IMR-90 (cell line): ENCODE measurements around the gene INAVA. TPM values are rescaled to one million over a fixed set of nuclear protein-coding genes. Genes with fewer than 3 reads are reported as not detected.

ENCODE experiments used
- ATAC-seq: fragments of 200-7000 bp; cut with Tn5 transposase; 2 replicates; pipeline ENCODE4 v1.9.1; 2020; ENCODE audit warnings: low read depth, mild to moderate bottlenecking, moderate library complexity
- BruUV-seq: library from RNA; stranded (reverse); fragments of 400-500 nt; replicated peaks from 2 replicates; lab custom pipeline; 2021; lab: Mats Ljungman, UMichigan
- CTCF ChIA-PET: fragments of 300-600 bp; formaldehyde crosslinking; extraction: SDS; loops from one replicate; lab custom pipeline; 2021; ENCODE audit warnings: antibody characterized with exemption; lab: Yijun Ruan, JAX
- POLR2A ChIA-PET: fragments of 300-600 bp; sonication (Branson Sonifier 250); formaldehyde crosslinking; loops from one replicate; lab custom pipeline; 2022; ENCODE audit warnings: antibody characterized with exemption; ENCODE audit not compliant: unreplicated experiment; lab: Charles Lee
- DNase-seq: peaks from one replicate; pipeline ENCODE4 v3.0.0; 2013
- H2AFZ ChIP-seq: replicated peaks from 2 replicates; pipeline ENCODE3; 2013; ENCODE audit warnings: low read length, mild to moderate bottlenecking; ENCODE audit not compliant: poor library complexity
- H2AK5ac ChIP-seq: 2 replicates; pipeline ENCODE4 v1.6.1; 2013; ENCODE audit warnings: low read depth, low read length, inconsistent platforms
- H2AK9ac ChIP-seq: replicated peaks from 2 replicates; pipeline ENCODE3; 2013; ENCODE audit warnings: mild to moderate bottlenecking, low read depth, low read length, moderate library complexity; ENCODE audit not compliant: poor library complexity
- H2BK120ac ChIP-seq: 2 replicates; pipeline ENCODE4 v1.6.1; 2013; ENCODE audit warnings: low read depth, low read length, inconsistent platforms
- H2BK15ac ChIP-seq: 3 replicates; pipeline ENCODE4 v1.6.1; 2013; ENCODE audit warnings: low read depth, low read length, inconsistent platforms
- H2BK20ac ChIP-seq: 2 replicates; pipeline ENCODE4 v1.6.1; 2013; ENCODE audit warnings: low read depth, mild to moderate bottlenecking, inconsistent platforms, low read length, moderate library complexity
- H2BK5ac ChIP-seq: 2 replicates; pipeline ENCODE4 v1.6.1; 2013; ENCODE audit warnings: mild to moderate bottlenecking, low read depth, low read length, inconsistent platforms; ENCODE audit not compliant: poor library complexity, severe bottlenecking
- H3K14ac ChIP-seq: replicated peaks from 2 replicates; pipeline ENCODE4 v1.6.1; 2013; ENCODE audit warnings: low read depth, low read length, inconsistent platforms
- H3K18ac ChIP-seq: 2 replicates; pipeline ENCODE4 v1.6.1; 2013; ENCODE audit warnings: low read depth, low read length, control low read depth
- H3K23ac ChIP-seq: 2 replicates; pipeline ENCODE4 v1.6.1; 2013; ENCODE audit warnings: low read depth, low read length, inconsistent platforms
- H3K27ac ChIP-seq: 2 replicates; pipeline ENCODE4 v1.5.1; 2013; ENCODE audit warnings: mild to moderate bottlenecking, control low read depth, low read length; ENCODE audit not compliant: insufficient read depth
- H3K27me3 ChIP-seq: 2 replicates; pipeline ENCODE4 v1.6.1; 2013; ENCODE audit warnings: low read length; ENCODE audit not compliant: control insufficient read depth, insufficient read depth
- H3K36me3 ChIP-seq: 2 replicates; pipeline ENCODE4 v1.6.1; 2013; ENCODE audit warnings: low read length, mixed read lengths; ENCODE audit not compliant: control insufficient read depth, insufficient read depth
- H3K4ac ChIP-seq: 2 replicates; pipeline ENCODE4 v1.6.1; 2013; ENCODE audit warnings: low read depth, low read length, inconsistent platforms
- H3K4me1 ChIP-seq: 2 replicates; pipeline ENCODE4 v1.6.1; 2013; ENCODE audit warnings: low read length, mixed read lengths; ENCODE audit not compliant: control insufficient read depth, insufficient read depth
- H3K4me2 ChIP-seq: 2 replicates; pipeline ENCODE4 v1.6.1; 2013; ENCODE audit warnings: low read depth, mild to moderate bottlenecking, control low read depth, low read length, moderate library complexity
- H3K4me3 ChIP-seq: 2 replicates; pipeline ENCODE4 v1.5.1; 2013; ENCODE audit warnings: low read depth, mild to moderate bottlenecking, control low read depth, low read length, moderate library complexity; ENCODE audit not compliant: insufficient read depth
- H3K56ac ChIP-seq: 2 replicates; pipeline ENCODE4 v1.6.1; 2013; ENCODE audit warnings: low read length, inconsistent platforms; ENCODE audit not compliant: insufficient read depth; ENCODE audit errors: extremely low read depth
- H3K79me1 ChIP-seq, 2 experiments: 2 replicates each; pipeline ENCODE4 v1.6.1; 2013; ENCODE audit warnings: low read length in 2 of 2, inconsistent platforms in 1 of 2, low read depth in 1 of 2
- H3K9ac ChIP-seq: 2 replicates; pipeline ENCODE4 v1.6.1; 2013; ENCODE audit warnings: low read depth, low read length, control low read depth
- H3K9me1 ChIP-seq: 2 replicates; pipeline ENCODE4 v1.6.1; 2013; ENCODE audit warnings: low read length, inconsistent platforms; ENCODE audit not compliant: insufficient read depth
- H3K9me3 ChIP-seq: 2 replicates; pipeline ENCODE4 v1.6.1; 2013; ENCODE audit warnings: low read length; ENCODE audit not compliant: control insufficient read depth, insufficient read depth
- H4K20me1 ChIP-seq: 2 replicates; pipeline ENCODE4 v1.6.1; 2013; ENCODE audit warnings: low read length, inconsistent platforms; ENCODE audit not compliant: insufficient read depth
- H4K5ac ChIP-seq: 2 replicates; pipeline ENCODE4 v1.6.1; 2013; ENCODE audit warnings: mild to moderate bottlenecking, low read depth, low read length, control low read depth
- H4K8ac ChIP-seq, 2 experiments: 2 replicates each; pipeline ENCODE4 v1.6.1; 2013; ENCODE audit warnings: low read depth in 2 of 2, low read length in 2 of 2, control low read depth in 1 of 2, inconsistent platforms in 1 of 2
- H4K91ac ChIP-seq: 2 replicates; pipeline ENCODE4 v1.6.1; 2013; ENCODE audit warnings: low read depth, low read length, inconsistent platforms; ENCODE audit not compliant: insufficient read depth
- BHLHE40 ChIP-seq: fragments of 150-350 bp; IDR thresholded peaks from 2 replicates; pipeline ENCODE4 v1.6.1; 2016; ENCODE audit warnings: mild to moderate bottlenecking, low read depth, low read length
- CEBPB ChIP-seq: IDR thresholded peaks from 2 replicates; pipeline ENCODE4 v1.6.1; 2012; ENCODE audit warnings: low read depth, low read length, improper control_type of control experiment
- CHD1 ChIP-seq: IDR thresholded peaks from 2 replicates; pipeline ENCODE4 v1.6.1; 2012; ENCODE audit warnings: low read depth, low read length, improper control_type of control experiment
- FOS ChIP-seq: fragments of 150-350 bp; IDR thresholded peaks from 2 replicates; pipeline ENCODE4 v1.6.1; 2016; ENCODE audit warnings: low read depth, low read length
- MAFK ChIP-seq: IDR thresholded peaks from 2 replicates; pipeline ENCODE4 v1.6.1; 2012; ENCODE audit warnings: low read depth, low read length, improper control_type of control experiment
- MAZ ChIP-seq: IDR thresholded peaks from 2 replicates; pipeline ENCODE4 v1.6.1; 2012; ENCODE audit warnings: low read depth, mild to moderate bottlenecking, low read length, improper control_type of control experiment, moderate library complexity, borderline replicate concordance
- MXI1 ChIP-seq: IDR thresholded peaks from 2 replicates; pipeline ENCODE4 v1.6.1; 2012; ENCODE audit warnings: low read depth, mild to moderate bottlenecking, low read length, moderate library complexity, borderline replicate concordance
- NFE2L2 ChIP-seq: fragments of 150-350 bp; IDR thresholded peaks from 2 replicates; pipeline ENCODE4 v1.6.1; 2016; ENCODE audit warnings: low read depth, mild to moderate bottlenecking, low read length
- POLR2A ChIP-seq: IDR thresholded peaks from 2 replicates; pipeline ENCODE4 v1.6.1; 2012; ENCODE audit warnings: mild to moderate bottlenecking, low read depth, low read length
- RAD21 ChIP-seq: IDR thresholded peaks from 2 replicates; pipeline ENCODE4 v1.6.1; 2012; ENCODE audit warnings: low read length, improper control_type of control experiment
- RCOR1 ChIP-seq: IDR thresholded peaks from 2 replicates; pipeline ENCODE4 v1.6.1; 2012; ENCODE audit warnings: mild to moderate bottlenecking, low read length, improper control_type of control experiment; ENCODE audit not compliant: insufficient replicate concordance
- RFX5 ChIP-seq: IDR thresholded peaks from 2 replicates; pipeline ENCODE4 v1.8.0; 2012; ENCODE audit warnings: low read depth, mild to moderate bottlenecking, low read length, moderate library complexity
- SMC3 ChIP-seq: fragments of 150-350 bp; IDR thresholded peaks from 2 replicates; pipeline ENCODE4 v1.6.1; 2016; ENCODE audit warnings: low read depth, mild to moderate bottlenecking, antibody characterized with exemption, low read length, moderate library complexity
- WGBS, 2 experiments: methylation state at CpG; one replicate each; pipeline versions ENCODE4 v1.1.5 to v1.1.7; 2013; ENCODE audit warnings: missing lambda C conversion rate in 2 of 2; ENCODE audit not compliant: insufficient read length in 1 of 2; ENCODE audit errors: extremely low coverage in 2 of 2; 5-methylcytosine and 5-hydroxymethylcytosine counted together
- dilution Hi-C: fragments of 300-500 bp; cut with HindIII; formaldehyde crosslinking; loops from one replicate; pipeline ENCODE4 v1.14.3; 2018; ENCODE audit warnings: low sequenced_read_pairs; ENCODE audit not compliant: unreplicated experiment
- in situ Hi-C: fragments of 300-500 bp; cut with MboI; formaldehyde crosslinking; loops from 3 replicates; pipeline ENCODE4 v1.14.3; 2019; ENCODE audit warnings: low sequenced_read_pairs, inconsistent platforms, mixed read lengths
- intact Hi-C: fragments of 100-400 bp; cut with micrococcal nuclease; formaldehyde crosslinking; loops from 2 replicates; pipeline ENCODE4 v1.10.0; 2022
- polyA plus RNA-seq, 3 experiments: library from polyadenylated mRNA; depleted of rRNA; stranded (reverse); fragments of >200 nt; gene quantifications; 2 replicates each; pipeline ENCODE4 v1.2.3, GENCODE V29; 2012; ENCODE audit warnings: low replicate concordance in 1 of 3
- total RNA-seq: library from RNA; depleted of rRNA; stranded (reverse); fragments of >200 nt; gene quantifications from 2 replicates; pipeline ENCODE4 v1.2.3, GENCODE V29; 2012
- TF ChIP-seq, protein P1 (sequence below): conservative IDR thresholded peaks from 2 replicates; pipeline ENCODE4 v1.5.1; 2012; ENCODE audit warnings: mild to moderate bottlenecking, low read depth, low read length, improper control_type of control experiment
- TF ChIP-seq, protein P2 (sequence below): fragments of 150-350 bp; IDR thresholded peaks from 2 replicates; pipeline ENCODE4 v1.6.1; 2017; ENCODE audit warnings: mild to moderate bottlenecking, antibody characterized with exemption, low read length, low read depth

INAVA gene
- total and polyA plus RNA-seq, 2 of the 4 experiments (the other 2 are of a cell fraction), result under 0.01 to 0.07 TPM

DNA sequence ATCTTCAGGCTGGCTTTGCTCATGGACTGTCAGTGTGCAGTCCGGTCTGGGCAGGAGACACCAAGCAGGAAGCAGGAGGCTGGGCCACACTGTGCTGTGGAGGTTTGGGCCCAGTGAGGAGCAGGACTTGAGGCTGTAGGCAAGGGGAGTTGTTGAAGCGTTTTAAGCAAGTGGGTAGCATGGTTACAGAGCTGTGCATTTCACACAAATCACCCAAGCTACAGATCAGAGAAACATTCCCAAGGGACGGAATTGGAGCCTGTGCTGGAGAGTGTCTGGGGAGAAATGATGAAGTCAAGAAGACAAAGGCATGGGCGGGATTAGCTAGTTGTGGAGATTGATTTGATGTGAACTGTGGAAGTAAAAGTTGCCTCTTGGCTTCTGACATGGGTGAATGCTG lies 67.9 kb downstream of the INAVA start:
- TF ChIP-seq SMC3 (no peak), MAZ (no peak), POLR2A (no peak), CHD1 (no peak), CEBPB (no peak), MXI1 (no peak), RCOR1 (no peak), FOS (no peak), BHLHE40 (no peak), NFE2L2 (no peak), MAFK (no peak), RFX5 (no peak), RAD21 (no peak)
- TF ChIP-seq, protein P1, sequence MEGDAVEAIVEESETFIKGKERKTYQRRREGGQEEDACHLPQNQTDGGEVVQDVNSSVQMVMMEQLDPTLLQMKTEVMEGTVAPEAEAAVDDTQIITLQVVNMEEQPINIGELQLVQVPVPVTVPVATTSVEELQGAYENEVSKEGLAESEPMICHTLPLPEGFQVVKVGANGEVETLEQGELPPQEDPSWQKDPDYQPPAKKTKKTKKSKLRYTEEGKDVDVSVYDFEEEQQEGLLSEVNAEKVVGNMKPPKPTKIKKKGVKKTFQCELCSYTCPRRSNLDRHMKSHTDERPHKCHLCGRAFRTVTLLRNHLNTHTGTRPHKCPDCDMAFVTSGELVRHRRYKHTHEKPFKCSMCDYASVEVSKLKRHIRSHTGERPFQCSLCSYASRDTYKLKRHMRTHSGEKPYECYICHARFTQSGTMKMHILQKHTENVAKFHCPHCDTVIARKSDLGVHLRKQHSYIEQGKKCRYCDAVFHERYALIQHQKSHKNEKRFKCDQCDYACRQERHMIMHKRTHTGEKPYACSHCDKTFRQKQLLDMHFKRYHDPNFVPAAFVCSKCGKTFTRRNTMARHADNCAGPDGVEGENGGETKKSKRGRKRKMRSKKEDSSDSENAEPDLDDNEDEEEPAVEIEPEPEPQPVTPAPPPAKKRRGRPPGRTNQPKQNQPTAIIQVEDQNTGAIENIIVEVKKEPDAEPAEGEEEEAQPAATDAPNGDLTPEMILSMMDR, result no peak
- TF ChIP-seq, protein P2, sequence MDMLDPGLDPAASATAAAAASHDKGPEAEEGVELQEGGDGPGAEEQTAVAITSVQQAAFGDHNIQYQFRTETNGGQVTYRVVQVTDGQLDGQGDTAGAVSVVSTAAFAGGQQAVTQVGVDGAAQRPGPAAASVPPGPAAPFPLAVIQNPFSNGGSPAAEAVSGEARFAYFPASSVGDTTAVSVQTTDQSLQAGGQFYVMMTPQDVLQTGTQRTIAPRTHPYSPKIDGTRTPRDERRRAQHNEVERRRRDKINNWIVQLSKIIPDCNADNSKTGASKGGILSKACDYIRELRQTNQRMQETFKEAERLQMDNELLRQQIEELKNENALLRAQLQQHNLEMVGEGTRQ, result no peak
- Histone ChIP-seq H3K18ac (no peak overlapping the region), H3K4me3 (no peak overlapping the region), H3K27ac (no peak overlapping the region), H2BK20ac (no peak overlapping the region), H3K36me3 (no peaks in the 10 kb centered on the region), H3K23ac (no peak overlapping the region), H3K9ac (no peak overlapping the region), H3K9me3 (no peaks in the 10 kb centered on the region), H3K14ac (no peak overlapping the region), H2BK120ac (no peak overlapping the region), H2BK5ac (no peak overlapping the region), H4K91ac (no peak overlapping the region), H2AK5ac (no peak overlapping the region), H3K4ac (no peak overlapping the region), H2BK15ac (no peak overlapping the region), H3K9me1 (no peaks in the 10 kb centered on the region), H4K20me1 (no peaks in the 10 kb centered on the region), H4K8ac (no peak overlapping the region), H4K5ac (no peak overlapping the region), H3K4me2 (no peak overlapping the region), H3K4me1 (no peaks in the 10 kb centered on the region), H3K79me1 (no peaks in the 10 kb centered on the region), H3K27me3 (peaks cover 41% of the 10 kb centered on the region), H2AFZ (no peak overlapping the region), H2AK9ac (no peak overlapping the region), H3K56ac (no peak overlapping the region)
- dilution Hi-C loops (no loop called here), intact Hi-C loops (no loop called here), in situ Hi-C loops (no loop called here)
- ATAC-seq, result no peak
- no peak for DNase-seq
- WGBS, 2 experiments, result 80% methylated on average over 1 of the region's 4 CpGs; no CpG with 5 or more reads in 1 of the 2 experiments
- CTCF ChIA-PET, result interaction anchor here (0.6 kb wide), 1 partner anchor 351 kb away, joined by 3 read pairs; no protein-coding TSS in a partner anchor
- POLR2A ChIA-PET, result no interaction called here
- BruUV-seq, result no TSS peak
